Measurements from ENCODE around the gene NHLRC3.

Gene NHLRC3

GRCh38 chr13:39023761-39024160 is 14.5 kb upstream of the NHLRC3 start:
- H3K9ac ChIP-seq (ENCODE audit: low read depth, low read length) = peak overlapping the region; percentile 51; the same call in 1 of the 2 replicates
- peaks cover 44% of the 10 kb centered on the region for H3K4me1 ChIP-seq (ENCODE audit: insufficient read depth, low read length)
- H3K27me3 ChIP-seq (ENCODE audit: insufficient read depth, low read length) = no peaks in the 10 kb centered on the region

GRCh38 chr13:39025433-39025839 is 12.8 kb upstream of the NHLRC3 start:
- Histone ChIP-seq H3K36me3 (ENCODE audit: insufficient read depth, low read depth, low read length) (peaks cover 99% of the 10 kb centered on the region), H3K9me3 (ENCODE audit: insufficient read depth, low read depth, low read length) (no peaks in the 10 kb centered on the region), H3K27ac (ENCODE audit: low read length) (peak overlapping the region; percentile 18)

More at GRCh38 chr13:39023761-39024160, 14.5 kb upstream of the NHLRC3 start:
- H3K4me3 ChIP-seq (ENCODE audit: low read length) = peak overlapping the region; percentile 52
- H3K27ac ChIP-seq (ENCODE audit: low read length) = peak overlapping the region; percentile 74
- H3K36me3 ChIP-seq (ENCODE audit: insufficient read depth, low read depth, low read length) = peaks cover 93% of the 10 kb centered on the region
- H3K9me3 ChIP-seq (ENCODE audit: insufficient read depth, low read depth, low read length) = no peaks in the 10 kb centered on the region

GRCh38 chr13:39032150-39032549 is 6.1 kb upstream of the NHLRC3 start:
- Histone ChIP-seq H3K27me3 (ENCODE audit: insufficient read depth, low read length) (no peaks in the 10 kb centered on the region), H3K9ac (ENCODE audit: low read depth, low read length) (no peak overlapping the region), H3K36me3 (ENCODE audit: insufficient read depth, low read depth, low read length) (peaks cover 62% of the 10 kb centered on the region), H3K9me3 (ENCODE audit: insufficient read depth, low read depth, low read length) (no peaks in the 10 kb centered on the region), H3K4me1 (ENCODE audit: insufficient read depth, low read length) (peaks cover 17% of the 10 kb centered on the region; the same call in 1 of the 2 replicates), H3K27ac (ENCODE audit: low read length) (no peak overlapping the region), H3K4me3 (ENCODE audit: low read length) (no peak overlapping the region)

More at GRCh38 chr13:39025433-39025839, 12.8 kb upstream of the NHLRC3 start:
- Histone ChIP-seq H3K27me3 (ENCODE audit: insufficient read depth, low read length) (no peaks in the 10 kb centered on the region), H3K4me3 (ENCODE audit: low read length) (peak overlapping the region; percentile 31), H3K4me1 (ENCODE audit: insufficient read depth, low read length) (peaks cover 44% of the 10 kb centered on the region), H3K9ac (ENCODE audit: low read depth, low read length) (no peak overlapping the region)

GRCh38 chr13:39034085-39034484 is 4.2 kb upstream of the NHLRC3 start:
- Histone ChIP-seq H3K9ac (ENCODE audit: low read depth, low read length) (no peak overlapping the region), H3K36me3 (ENCODE audit: insufficient read depth, low read depth, low read length) (peaks cover 43% of the 10 kb centered on the region), H3K9me3 (ENCODE audit: insufficient read depth, low read depth, low read length) (no peaks in the 10 kb centered on the region), H3K27ac (ENCODE audit: low read length) (no peak overlapping the region), H3K4me3 (ENCODE audit: low read length) (peak overlapping the region; percentile 86; the same call in 1 of the 2 replicates), H3K27me3 (ENCODE audit: insufficient read depth, low read length) (no peaks in the 10 kb centered on the region), H3K4me1 (ENCODE audit: insufficient read depth, low read length) (peaks cover 14% of the 10 kb centered on the region; the same call in 1 of the 2 replicates)

GRCh38 chr13:39035204-39035603 is 3.1 kb upstream of the NHLRC3 start:
- no peaks in the 10 kb centered on the region for H3K27me3 ChIP-seq (ENCODE audit: insufficient read depth, low read length)
- no peaks in the 10 kb centered on the region for H3K9me3 ChIP-seq (ENCODE audit: insufficient read depth, low read depth, low read length)
- H3K9ac ChIP-seq (ENCODE audit: low read depth, low read length) = peak overlapping the region; percentile 96; the same call in 1 of the 2 replicates
- H3K4me1 ChIP-seq (ENCODE audit: insufficient read depth, low read length) = peaks cover 14% of the 10 kb centered on the region; the same call in 1 of the 2 replicates
- no peak overlapping the region for H3K27ac ChIP-seq (ENCODE audit: low read length)
- H3K4me3 ChIP-seq (ENCODE audit: low read length) = peak overlapping the region; percentile 86
- peaks cover 31% of the 10 kb centered on the region for H3K36me3 ChIP-seq (ENCODE audit: insufficient read depth, low read depth, low read length)

GRCh38 chr13:39035799-39036198 is 2.5 kb upstream of the NHLRC3 start:
- H3K36me3 ChIP-seq (ENCODE audit: insufficient read depth, low read depth, low read length) = peaks cover 25% of the 10 kb centered on the region
- H3K9me3 ChIP-seq (ENCODE audit: insufficient read depth, low read depth, low read length) = no peaks in the 10 kb centered on the region
- H3K27ac ChIP-seq (ENCODE audit: low read length) = no peak overlapping the region
- peak overlapping the region; percentile 96 for H3K9ac ChIP-seq (ENCODE audit: low read depth, low read length)
- H3K27me3 ChIP-seq (ENCODE audit: insufficient read depth, low read length) = no peaks in the 10 kb centered on the region
- H3K4me1 ChIP-seq (ENCODE audit: insufficient read depth, low read length) = peaks cover 14% of the 10 kb centered on the region; the same call in 1 of the 2 replicates
- H3K4me3 ChIP-seq (ENCODE audit: low read length) = peak overlapping the region; percentile 86

GRCh38 chr13:39036212-39036611 is 2.0 kb upstream of the NHLRC3 start:
- no peaks in the 10 kb centered on the region for H3K27me3 ChIP-seq (ENCODE audit: insufficient read depth, low read length)
- no peaks in the 10 kb centered on the region for H3K9me3 ChIP-seq (ENCODE audit: insufficient read depth, low read depth, low read length)
- peak overlapping the region; percentile 86 for H3K4me3 ChIP-seq (ENCODE audit: low read length)
- peaks cover 14% of the 10 kb centered on the region; the same call in 1 of the 2 replicates for H3K4me1 ChIP-seq (ENCODE audit: insufficient read depth, low read length)
- peak overlapping the region; percentile 96 for H3K9ac ChIP-seq (ENCODE audit: low read depth, low read length)
- H3K36me3 ChIP-seq (ENCODE audit: insufficient read depth, low read depth, low read length) = peaks cover 21% of the 10 kb centered on the region
- no peak overlapping the region for H3K27ac ChIP-seq (ENCODE audit: low read length)

- Histone ChIP-seq H3K27ac (ENCODE audit: low read length) (peak overlapping the region; percentile 16), H3K4me1 (ENCODE audit: insufficient read depth, low read length) (peaks cover 14% of the 10 kb centered on the region; the same call in 1 of the 2 replicates), H3K4me3 (ENCODE audit: low read length) (peak overlapping the region; percentile 86), H3K9me3 (ENCODE audit: insufficient read depth, low read depth, low read length) (no peaks in the 10 kb centered on the region), H3K27me3 (ENCODE audit: insufficient read depth, low read length) (no peaks in the 10 kb centered on the region), H3K36me3 (ENCODE audit: insufficient read depth, low read depth, low read length) (peaks cover 11% of the 10 kb centered on the region), H3K9ac (ENCODE audit: low read depth, low read length) (peak overlapping the region; percentile 96)
Measured at GRCh38 chr13:39037410-39037879, 811 bp upstream of the NHLRC3 start.

GRCh38 chr13:39038569-39039030 is 344 bp downstream of the NHLRC3 start:
- Histone ChIP-seq H3K27ac (ENCODE audit: low read length) (peak overlapping the region; percentile 16), H3K4me3 (ENCODE audit: low read length) (peak overlapping the region; percentile 86), H3K9ac (ENCODE audit: low read depth, low read length) (peak overlapping the region; percentile 96; the same call in 1 of the 2 replicates), H3K27me3 (ENCODE audit: insufficient read depth, low read length) (no peaks in the 10 kb centered on the region), H3K36me3 (ENCODE audit: insufficient read depth, low read depth, low read length) (peaks cover 7% of the 10 kb centered on the region), H3K4me1 (ENCODE audit: insufficient read depth, low read length) (peaks cover 14% of the 10 kb centered on the region; the same call in 1 of the 2 replicates), H3K9me3 (ENCODE audit: insufficient read depth, low read depth, low read length) (no peaks in the 10 kb centered on the region)

- Histone ChIP-seq H3K27ac (ENCODE audit: low read length) (no peak overlapping the region), H3K9ac (ENCODE audit: low read depth, low read length) (peak overlapping the region; percentile 96; the same call in 1 of the 2 replicates), H3K9me3 (ENCODE audit: insufficient read depth, low read depth, low read length) (no peaks in the 10 kb centered on the region), H3K36me3 (ENCODE audit: insufficient read depth, low read depth, low read length) (peaks cover 6% of the 10 kb centered on the region), H3K4me1 (ENCODE audit: insufficient read depth, low read length) (peaks cover 14% of the 10 kb centered on the region; the same call in 1 of the 2 replicates), H3K27me3 (ENCODE audit: insufficient read depth, low read length) (no peaks in the 10 kb centered on the region), H3K4me3 (ENCODE audit: low read length) (peak overlapping the region; percentile 86)
Measured at GRCh38 chr13:39039041-39039440, 785 bp downstream of the NHLRC3 start.

GRCh38 chr13:39040206-39040605 is 1.9 kb downstream of the NHLRC3 start:
- Histone ChIP-seq H3K27ac (ENCODE audit: low read length) (no peak overlapping the region), H3K4me3 (ENCODE audit: low read length) (no peak overlapping the region), H3K9ac (ENCODE audit: low read depth, low read length) (no peak overlapping the region), H3K9me3 (ENCODE audit: insufficient read depth, low read depth, low read length) (no peaks in the 10 kb centered on the region), H3K36me3 (ENCODE audit: insufficient read depth, low read depth, low read length) (peaks cover 15% of the 10 kb centered on the region), H3K27me3 (ENCODE audit: insufficient read depth, low read length) (no peaks in the 10 kb centered on the region), H3K4me1 (ENCODE audit: insufficient read depth, low read length) (peaks cover 5% of the 10 kb centered on the region; the same call in 1 of the 2 replicates)

GRCh38 chr13:39044536-39044935 is 6.3 kb downstream of the NHLRC3 start:
- Histone ChIP-seq H3K4me1 (ENCODE audit: insufficient read depth, low read length) (peaks cover 14% of the 10 kb centered on the region; the same call in 1 of the 2 replicates), H3K27me3 (ENCODE audit: insufficient read depth, low read length) (no peaks in the 10 kb centered on the region), H3K9ac (ENCODE audit: low read depth, low read length) (no peak overlapping the region), H3K36me3 (ENCODE audit: insufficient read depth, low read depth, low read length) (peaks cover 15% of the 10 kb centered on the region), H3K27ac (ENCODE audit: low read length) (no peak overlapping the region), H3K9me3 (ENCODE audit: insufficient read depth, low read depth, low read length) (no peaks in the 10 kb centered on the region), H3K4me3 (ENCODE audit: low read length) (no peak overlapping the region)

All from iPS-20b (cell line).